Activated naive CD8-positive, alpha-beta T cell treated with anti-CD3 and anti-CD28 coated beads, Interleukin-2, amount 10 ng/mL, durations not matched to agents 7 days and 5 days (primary cell): ENCODE results near the gene SLIT1. TPM values are rescaled to one million over a fixed set of nuclear protein-coding genes. Genes with fewer than 3 reads are reported as not detected.

ENCODE experiments used
- ATAC-seq: fragments of 150-1000 bp; cut with Tn5 transposase; one replicate; pipeline ENCODE4 v1.10.0; 2021; ENCODE audit warnings: low read depth, moderate library complexity
- POLR2A ChIA-PET: fragments of 350-600 bp; sonication (Branson Sonifier 250); formaldehyde crosslinking; loops from one replicate; lab custom pipeline; 2021; ENCODE audit warnings: antibody characterized with exemption; lab: Charles Lee
- DNase-seq: peaks from one replicate; pipeline ENCODE4 v3.0.0; 2021
- H3K27ac Mint-ChIP-seq: one replicate; pipeline ENCODE4 v1.8.0; 2022; ENCODE audit warnings: mild to moderate bottlenecking, mixed read lengths
- H3K27me3 Mint-ChIP-seq: one replicate; pipeline ENCODE4 v1.8.0; 2022; ENCODE audit warnings: mild to moderate bottlenecking, moderate library complexity, mixed read lengths
- H3K36me3 Mint-ChIP-seq: one replicate; pipeline ENCODE4 v1.8.0; 2021; ENCODE audit warnings: mild to moderate bottlenecking, mixed read lengths
- H3K4me1 Mint-ChIP-seq: one replicate; pipeline ENCODE4 v1.8.0; 2021; ENCODE audit warnings: mixed read lengths
- H3K4me3 Mint-ChIP-seq: one replicate; pipeline ENCODE4 v1.8.0; 2022; ENCODE audit warnings: mild to moderate bottlenecking, moderate library complexity, mixed read lengths
- H3K9me3 Mint-ChIP-seq: one replicate; pipeline ENCODE4 v1.8.0; 2021; ENCODE audit warnings: mixed read lengths
- total RNA-seq, 2 experiments: library from RNA; stranded (reverse); gene quantifications; one replicate each; pipeline ENCODE4 v1.2.3, GENCODE V29; 2021

Gene SLIT1
- total RNA-seq, 2 experiments from 2014 or later, result 0.37 to 0.44 TPM

- DNase-seq (no peak), ATAC-seq (no peak)
- Mint-ChIP-seq H3K4me1 (peaks cover 3% of the 10 kb centered on the region), H3K9me3 (no peaks in the 10 kb centered on the region), H3K4me3 (no peak overlapping the region), H3K27me3 (no peaks in the 10 kb centered on the region), H3K36me3 (peaks cover 1% of the 10 kb centered on the region), H3K27ac (no peak overlapping the region)
- POLR2A ChIA-PET, result interaction anchor here (0.6 kb wide), 1 partner anchor 1219 kb away, joined by 3 read pairs; no protein-coding TSS in a partner anchor
Observed at GRCh38 chr10:96991313-96991841, 194.4 kb downstream of the SLIT1 start.

- Mint-ChIP-seq H3K4me1 (peaks cover 10% of the 10 kb centered on the region), H3K27me3 (no peaks in the 10 kb centered on the region), H3K9me3 (no peaks in the 10 kb centered on the region), H3K36me3 (peaks cover 1% of the 10 kb centered on the region), H3K27ac (no peak overlapping the region), H3K4me3 (no peak overlapping the region)
- DNase-seq (no peak), ATAC-seq (no peak)
- POLR2A ChIA-PET, result interaction anchor here (0.6 kb wide), 1 partner anchor 504 kb away, joined by 4 read pairs; no protein-coding TSS in a partner anchor
Observed at GRCh38 chr10:96988426-96988825, 197.3 kb downstream of the SLIT1 start.

- POLR2A ChIA-PET, result interaction anchor here (0.6 kb wide), 1 partner anchor 505 kb away, joined by 4 read pairs; no protein-coding TSS in a partner anchor
- no peak overlapping the region for H3K27ac Mint-ChIP-seq
- ATAC-seq, result no peak
- H3K36me3 Mint-ChIP-seq, result peaks cover 1% of the 10 kb centered on the region
- no peak for DNase-seq
- H3K4me1 Mint-ChIP-seq, result peaks cover 9% of the 10 kb centered on the region
- H3K9me3 Mint-ChIP-seq, result no peaks in the 10 kb centered on the region
- H3K4me3 Mint-ChIP-seq, result no peak overlapping the region
- H3K27me3 Mint-ChIP-seq, result no peaks in the 10 kb centered on the region
Observed at GRCh38 chr10:96987842-96988175, 197.9 kb downstream of the SLIT1 start.

GRCh38 chr10:96987141-96987841 lies 198.5 kb downstream of the SLIT1 start:
- H3K36me3 Mint-ChIP-seq, result peaks cover 1% of the 10 kb centered on the region
- H3K27ac Mint-ChIP-seq, result no peak overlapping the region
- POLR2A ChIA-PET, result no interaction called here
- no peak overlapping the region for H3K4me3 Mint-ChIP-seq
- no peaks in the 10 kb centered on the region for H3K27me3 Mint-ChIP-seq
- DNase-seq, result no peak
- no peaks in the 10 kb centered on the region for H3K9me3 Mint-ChIP-seq
- no peak for ATAC-seq
- peaks cover 8% of the 10 kb centered on the region for H3K4me1 Mint-ChIP-seq

GRCh38 chr10:96986200-96986856 lies 199.4 kb downstream of the SLIT1 start:
- no peak overlapping the region for H3K4me3 Mint-ChIP-seq
- H3K36me3 Mint-ChIP-seq, result peaks cover 8% of the 10 kb centered on the region
- no peak for DNase-seq
- H3K4me1 Mint-ChIP-seq, result peaks cover 8% of the 10 kb centered on the region
- H3K27me3 Mint-ChIP-seq, result no peaks in the 10 kb centered on the region
- POLR2A ChIA-PET, result interaction anchor here (0.6 kb wide), 1 partner anchor 416 kb away, joined by 5 read pairs; no protein-coding TSS in a partner anchor
- no peak for ATAC-seq
- no peaks in the 10 kb centered on the region for H3K9me3 Mint-ChIP-seq
- no peak overlapping the region for H3K27ac Mint-ChIP-seq

DNA sequence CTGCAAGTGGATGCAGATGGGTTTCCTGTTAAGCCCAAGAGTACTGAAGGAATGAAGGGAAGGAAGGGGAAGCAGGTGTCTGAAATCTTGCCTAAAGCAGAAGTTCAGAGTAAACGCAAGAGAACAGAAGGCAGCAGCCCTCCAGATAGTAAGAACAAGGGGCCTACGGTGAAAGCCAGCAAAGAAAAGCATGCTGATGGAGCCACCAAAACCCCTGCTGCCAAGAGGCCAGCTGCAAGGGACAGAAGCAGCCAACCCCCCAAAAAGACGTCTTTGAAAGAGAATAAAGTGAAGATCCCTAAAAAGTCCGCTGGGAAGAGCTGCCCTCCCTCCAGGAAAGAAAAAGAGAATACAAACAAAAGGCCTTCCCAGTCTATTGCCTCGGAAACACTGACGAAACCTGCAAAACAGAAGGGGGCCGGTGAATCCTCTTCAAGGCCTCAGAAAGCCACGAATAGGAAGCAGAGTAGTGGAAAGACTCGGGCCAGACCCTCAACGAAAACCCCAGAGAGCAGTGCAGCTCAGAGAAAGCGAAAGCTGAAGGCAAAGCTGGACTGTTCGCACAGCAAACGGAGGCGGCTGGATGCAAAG lies 201.1 kb downstream of the SLIT1 start:
- H3K36me3 Mint-ChIP-seq, result peaks cover 13% of the 10 kb centered on the region
- peaks cover 7% of the 10 kb centered on the region for H3K4me1 Mint-ChIP-seq
- DNase-seq (no peak), ATAC-seq (peak; percentile 80)
- POLR2A ChIA-PET, result no interaction called here
- no peaks in the 10 kb centered on the region for H3K9me3 Mint-ChIP-seq
- peak overlapping the region; percentile 56 for H3K4me3 Mint-ChIP-seq
- peak overlapping the region; percentile 55 for H3K27ac Mint-ChIP-seq
- no peaks in the 10 kb centered on the region for H3K27me3 Mint-ChIP-seq

DNA sequence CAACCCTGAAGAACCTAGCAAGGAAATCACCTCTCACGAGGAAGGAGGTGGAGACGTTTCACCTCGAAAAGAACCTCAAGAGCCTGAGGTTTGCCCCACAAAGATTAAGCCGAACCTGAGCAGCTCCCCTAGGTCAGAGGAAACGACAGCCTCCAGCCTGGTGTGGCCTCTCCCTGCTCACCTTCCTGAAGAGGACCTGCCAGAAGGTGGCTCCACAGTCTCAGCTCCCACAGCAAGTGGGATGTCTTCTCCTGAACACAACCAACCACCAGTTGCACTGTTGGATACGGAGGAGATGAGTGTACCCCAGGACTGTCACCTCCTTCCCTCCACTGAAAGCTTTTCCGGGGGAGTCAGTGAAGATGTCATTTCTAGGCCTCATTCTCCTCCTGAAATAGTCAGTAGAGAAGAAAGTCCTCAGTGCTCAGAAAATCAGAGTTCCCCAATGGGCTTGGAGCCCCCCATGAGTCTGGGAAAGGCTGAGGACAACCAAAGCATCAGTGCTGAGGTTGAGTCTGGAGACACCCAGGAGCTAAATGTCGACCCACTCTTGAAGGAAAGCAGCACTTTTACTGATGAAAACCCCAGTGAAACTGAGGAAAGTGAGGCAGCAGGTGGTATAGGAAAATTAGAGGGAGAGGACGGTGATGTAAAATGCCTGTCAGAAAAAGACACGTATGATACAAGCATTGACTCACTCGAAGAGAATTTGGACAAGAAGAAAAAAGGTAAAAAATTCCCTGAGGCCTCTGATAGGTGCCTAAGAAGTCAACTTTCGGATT lies 203.4 kb downstream of the SLIT1 start:
- Mint-ChIP-seq H3K27me3 (no peaks in the 10 kb centered on the region), H3K4me1 (peaks cover 14% of the 10 kb centered on the region)
- POLR2A ChIA-PET, result no interaction called here

DNA sequence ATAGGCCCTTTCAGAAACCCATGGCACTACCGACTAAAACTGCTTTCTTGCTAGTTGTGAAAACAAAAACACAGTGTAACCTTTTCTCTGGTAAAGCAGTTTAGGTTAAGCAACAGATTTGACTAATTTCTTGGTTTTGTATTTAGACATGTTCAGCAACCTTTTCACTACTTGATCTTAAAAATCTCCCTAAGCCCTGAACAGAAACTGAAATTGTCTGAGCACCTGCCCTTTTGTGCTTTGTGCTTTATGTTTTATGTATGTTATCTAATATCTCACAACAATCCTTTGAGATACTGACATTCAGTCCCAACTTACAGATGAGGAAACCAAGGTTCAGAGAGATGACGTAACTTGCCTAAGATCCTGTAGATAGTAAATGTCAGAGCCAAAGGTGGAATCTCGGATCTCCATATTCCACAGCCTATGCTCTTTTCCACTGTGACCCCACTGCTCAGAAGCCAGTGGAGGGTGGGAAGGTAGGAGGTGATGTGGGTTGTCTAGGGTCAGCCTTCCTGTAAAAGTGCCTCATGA lies 207.1 kb downstream of the SLIT1 start:
- Mint-ChIP-seq H3K4me1 (peaks cover 8% of the 10 kb centered on the region), H3K27ac (no peak overlapping the region), H3K9me3 (no peaks in the 10 kb centered on the region), H3K4me3 (no peak overlapping the region), H3K36me3 (peaks cover 13% of the 10 kb centered on the region), H3K27me3 (no peaks in the 10 kb centered on the region)
- no peak for ATAC-seq
- POLR2A ChIA-PET, result no interaction called here
- no peak for DNase-seq

More for the DNA sequence above, 203.4 kb downstream of the SLIT1 start:
- Mint-ChIP-seq H3K4me3 (no peak overlapping the region), H3K9me3 (no peaks in the 10 kb centered on the region), H3K36me3 (peaks cover 13% of the 10 kb centered on the region), H3K27ac (no peak overlapping the region)
- DNase-seq (no peak), ATAC-seq (no peak)

GRCh38 chr10:96975136-96975535 lies 210.6 kb downstream of the SLIT1 start:
- no peaks in the 10 kb centered on the region for H3K9me3 Mint-ChIP-seq
- DNase-seq (no peak), ATAC-seq (no peak)
- POLR2A ChIA-PET, result no interaction called here
- no peak overlapping the region for H3K27ac Mint-ChIP-seq
- H3K4me3 Mint-ChIP-seq, result no peak overlapping the region
- no peaks in the 10 kb centered on the region for H3K27me3 Mint-ChIP-seq
- H3K36me3 Mint-ChIP-seq, result no peaks in the 10 kb centered on the region
- H3K4me1 Mint-ChIP-seq, result peaks cover 7% of the 10 kb centered on the region

- ATAC-seq (no peak), DNase-seq (no peak)
- Mint-ChIP-seq H3K9me3 (no peaks in the 10 kb centered on the region), H3K4me1 (peaks cover 5% of the 10 kb centered on the region), H3K4me3 (no peak overlapping the region), H3K27me3 (no peaks in the 10 kb centered on the region), H3K36me3 (no peaks in the 10 kb centered on the region), H3K27ac (no peak overlapping the region)
- POLR2A ChIA-PET, result interaction anchor here (0.6 kb wide), 1 partner anchor 285 kb away, joined by 3 read pairs; no protein-coding TSS in a partner anchor
Observed at GRCh38 chr10:96973809-96974747, 211.7 kb downstream of the SLIT1 start.

GRCh38 chr10:96972264-96972663 lies 213.5 kb downstream of the SLIT1 start:
- POLR2A ChIA-PET, result no interaction called here
- no peak for ATAC-seq
- no peaks in the 10 kb centered on the region for H3K27me3 Mint-ChIP-seq
- H3K27ac Mint-ChIP-seq, result no peak overlapping the region
- no peak overlapping the region for H3K4me3 Mint-ChIP-seq
- H3K4me1 Mint-ChIP-seq, result no peaks in the 10 kb centered on the region
- no peak for DNase-seq
- no peaks in the 10 kb centered on the region for H3K9me3 Mint-ChIP-seq
- H3K36me3 Mint-ChIP-seq, result peaks cover 3% of the 10 kb centered on the region

GRCh38 chr10:96971324-96971723 lies 214.4 kb downstream of the SLIT1 start:
- Mint-ChIP-seq H3K4me1 (no peaks in the 10 kb centered on the region), H3K4me3 (no peak overlapping the region), H3K36me3 (peaks cover 6% of the 10 kb centered on the region), H3K27me3 (no peaks in the 10 kb centered on the region), H3K9me3 (no peaks in the 10 kb centered on the region), H3K27ac (no peak overlapping the region)
- POLR2A ChIA-PET, result no interaction called here
- ATAC-seq, result no peak
- DNase-seq, result no peak
